H1 (cell line): ENCODE measurements around the gene VPS9D1. TPM values are rescaled to one million over a fixed set of nuclear protein-coding genes. Genes with fewer than 3 reads are reported as not detected.
A peak's percentile ranks its signal among the peaks of the same experiment; 100 is the strongest.

ENCODE experiments used
- CTCF ChIA-PET: fragments of 300-600 bp; sonication (Branson Sonifier 250); formaldehyde crosslinking; loops from one replicate; lab custom pipeline; 2021; ENCODE audit not compliant: partially characterized antibody; lab: Charles Lee
- POLR2A ChIA-PET: fragments of 300-600 bp; sonication (Branson Sonifier 250); formaldehyde crosslinking; loops from one replicate; lab custom pipeline; 2021; ENCODE audit warnings: inconsistent platforms; ENCODE audit not compliant: partially characterized antibody; lab: Charles Lee
- DNase-seq, 2 experiments: peaks; one replicate each; pipeline versions ENCODE4 v3.0.0 to v3.0.0-alpha.2; 2010 to 2022; ENCODE audit warnings: low spot score in 2 of 2, low read depth in 1 of 2, mixed read lengths in 1 of 2
- FAIRE-seq: peaks from 2 replicates; lab custom pipeline; 2011; peaks lifted over from hg19 to GRCh38; lab: Jason Lieb, UNC
- H2AFZ ChIP-seq: 2 replicates; pipeline ENCODE4 v1.8.1; 2012; ENCODE audit warnings: low read length, inconsistent platforms
- H2AK5ac ChIP-seq: 2 replicates; pipeline ENCODE4 v1.6.1; 2013; ENCODE audit warnings: low read depth, low read length
- H2BK120ac ChIP-seq: replicated peaks from 2 replicates; pipeline ENCODE3; 2013; ENCODE audit warnings: low read depth, low read length, inconsistent platforms
- H2BK12ac ChIP-seq: 2 replicates; pipeline ENCODE4 v1.6.1; 2013; ENCODE audit warnings: low read depth, low read length
- H2BK15ac ChIP-seq: 2 replicates; pipeline ENCODE4 v1.6.1; 2013; ENCODE audit warnings: low read length
- H2BK20ac ChIP-seq: 2 replicates; pipeline ENCODE4 v1.6.1; 2013; ENCODE audit warnings: low read length
- H2BK5ac ChIP-seq: 2 replicates; pipeline ENCODE4 v1.6.1; 2013; ENCODE audit warnings: low read depth, low read length
- H3K14ac ChIP-seq: 2 replicates; pipeline ENCODE4 v1.6.1; 2013; ENCODE audit warnings: inconsistent platforms; ENCODE audit not compliant: insufficient read length
- H3K18ac ChIP-seq: 2 replicates; pipeline ENCODE4 v1.6.1; 2013; ENCODE audit warnings: low read length; ENCODE audit errors: extremely low read depth
- H3K23ac ChIP-seq: 2 replicates; pipeline ENCODE4 v1.6.1; 2013; ENCODE audit warnings: inconsistent platforms; ENCODE audit not compliant: insufficient read length
- H3K23me2 ChIP-seq: 2 replicates; pipeline ENCODE4 v1.6.1; 2013; ENCODE audit warnings: low read depth, low read length
- H3K27ac ChIP-seq: 2 replicates; pipeline ENCODE4 v1.6.1; 2011; ENCODE audit warnings: low read depth, low read length, inconsistent platforms
- H3K27me3 ChIP-seq, 4 experiments: replicated peaks in 1 of 4; 1 replicate in 1 of 4; 2 replicates in 3 of 4; pipeline versions ENCODE4 v1.6.1 to v1.8.1; 2011 to 2013; ENCODE audit warnings: low read length in 3 of 4, mild to moderate bottlenecking in 3 of 4, inconsistent platforms in 2 of 4, mixed read lengths in 2 of 4, moderate library complexity in 1 of 4; ENCODE audit not compliant: control insufficient read depth in 3 of 4, insufficient read depth in 3 of 4; ENCODE audit errors: extremely low read depth in 1 of 4
- H3K36me3 ChIP-seq, 4 experiments: 2 replicates each; pipeline versions ENCODE4 v1.6.1 to v1.8.1; 2011 to 2013; ENCODE audit warnings: mild to moderate bottlenecking in 4 of 4, low read length in 3 of 4, moderate library complexity in 2 of 4, control low read depth in 1 of 4, inconsistent platforms in 1 of 4; ENCODE audit not compliant: insufficient read depth in 4 of 4, control insufficient read depth in 2 of 4
- H3K4ac ChIP-seq: replicated peaks from 2 replicates; pipeline ENCODE3; 2013; ENCODE audit warnings: low read length, low read depth, mixed read lengths, inconsistent platforms; ENCODE audit not compliant: insufficient read length
- H3K4me1 ChIP-seq, 4 experiments: replicated peaks in 1 of 4; 1 replicate in 1 of 4; 2 replicates in 3 of 4; pipeline versions ENCODE4 v1.6.1 to v1.8.1; 2011 to 2013; ENCODE audit warnings: low read length in 3 of 4, inconsistent platforms in 2 of 4, mixed read lengths in 1 of 4; ENCODE audit not compliant: insufficient read depth in 4 of 4, control insufficient read depth in 3 of 4
- H3K4me2 ChIP-seq, 2 experiments: 2 replicates each; pipeline versions ENCODE4 v1.6.1 to v1.8.1; 2011 to 2013; ENCODE audit warnings: low read depth in 2 of 2, low read length in 2 of 2, control low read depth in 1 of 2, inconsistent platforms in 1 of 2, mild to moderate bottlenecking in 1 of 2; ENCODE audit not compliant: insufficient read depth in 1 of 2
- H3K4me3 ChIP-seq, 4 experiments: fragments of 200-600, 300-600 bp in 1 of 4; sonication (generic), shearing (Covaris generic), sonication (Bioruptor Twin) in 1 of 4; 2 replicates each; pipeline versions ENCODE4 v1.5.1 to v1.8.1; 2011 to 2016; ENCODE audit warnings: low read length in 4 of 4, low read depth in 3 of 4, control low read depth in 2 of 4, inconsistent platforms in 2 of 4, mild to moderate bottlenecking in 2 of 4, mixed read lengths in 1 of 4, moderate library complexity in 1 of 4; ENCODE audit not compliant: insufficient read depth in 2 of 4; ENCODE audit errors: extremely low read depth in 1 of 4
- H3K56ac ChIP-seq: replicated peaks from 2 replicates; pipeline ENCODE3; 2013; ENCODE audit warnings: low read depth, mild to moderate bottlenecking, mixed read lengths, low read length, inconsistent platforms; ENCODE audit not compliant: insufficient read length
- H3K79me1 ChIP-seq: 2 replicates; pipeline ENCODE4 v1.6.1; 2013; ENCODE audit warnings: low read depth, low read length, control low read depth
- H3K79me2 ChIP-seq, 2 experiments: 2 replicates each; pipeline versions ENCODE4 v1.6.1 to v1.8.1; 2012 to 2013; ENCODE audit warnings: low read length in 2 of 2, mild to moderate bottlenecking in 2 of 2, inconsistent platforms in 1 of 2; ENCODE audit not compliant: insufficient read depth in 2 of 2, control insufficient read depth in 1 of 2
- H3K9ac ChIP-seq, 4 experiments: replicated peaks in 1 of 4; 1 replicate in 1 of 4; 2 replicates in 3 of 4; pipeline versions ENCODE4 v1.6.1 to v1.8.1; 2011 to 2013; ENCODE audit warnings: low read depth in 3 of 4, low read length in 3 of 4, control low read depth in 2 of 4, mild to moderate bottlenecking in 2 of 4, moderate library complexity in 2 of 4, inconsistent platforms in 1 of 4; ENCODE audit errors: extremely low read depth in 1 of 4
- H3K9me3 ChIP-seq, 2 experiments: 2 replicates each; pipeline versions ENCODE4 v1.6.1 to v1.8.1; 2012 to 2013; ENCODE audit warnings: mild to moderate bottlenecking in 2 of 2, moderate library complexity in 2 of 2, control low read depth in 1 of 2, inconsistent platforms in 1 of 2, low read depth in 1 of 2, low read length in 1 of 2, mixed read lengths in 1 of 2; ENCODE audit not compliant: insufficient read depth in 2 of 2
- H4K20me1 ChIP-seq, 2 experiments: replicated peaks in 1 of 2; 2 replicates each; pipeline versions ENCODE3 to v1.8.1; 2011 to 2013; ENCODE audit warnings: inconsistent platforms in 2 of 2, low read length in 2 of 2, mild to moderate bottlenecking in 1 of 2; ENCODE audit not compliant: insufficient read depth in 2 of 2, control insufficient read depth in 1 of 2
- H4K5ac ChIP-seq: 2 replicates; pipeline ENCODE4 v1.6.1; 2013; ENCODE audit warnings: low read length, low read depth, mixed read lengths, inconsistent platforms; ENCODE audit not compliant: insufficient read length
- H4K8ac ChIP-seq: 2 replicates; pipeline ENCODE4 v1.8.0; 2013; ENCODE audit warnings: mild to moderate bottlenecking, moderate library complexity, low read length, inconsistent platforms; ENCODE audit not compliant: insufficient read depth; ENCODE audit errors: extremely low read depth
- H4K91ac ChIP-seq: replicated peaks from 2 replicates; pipeline ENCODE3; 2013; ENCODE audit warnings: low read length, mixed read lengths, inconsistent platforms; ENCODE audit not compliant: insufficient read length
- CTCF ChIP-seq, 3 experiments: IDR thresholded peaks; 1 replicate in 2 of 3; 2 replicates in 1 of 3; pipeline versions ENCODE4 v1.5.1 to v1.6.1; 2011; ENCODE audit warnings: low read length in 3 of 3, mild to moderate bottlenecking in 3 of 3, inconsistent platforms in 2 of 3, low read depth in 1 of 3, moderate library complexity in 1 of 3; ENCODE audit not compliant: insufficient read depth in 1 of 3; ENCODE audit errors: control extremely low read depth in 1 of 3
- GABPA ChIP-seq: IDR thresholded peaks from 2 replicates; pipeline ENCODE4 v1.6.1; 2011; ENCODE audit warnings: mild to moderate bottlenecking, low read length, moderate library complexity, borderline replicate concordance; ENCODE audit not compliant: insufficient read depth
- GTF2F1 ChIP-seq: IDR thresholded peaks from 2 replicates; pipeline ENCODE4 v1.6.1; 2012; ENCODE audit warnings: low read depth, low read length, improper control_type of control experiment, borderline replicate concordance
- TEAD4 ChIP-seq: IDR thresholded peaks from 2 replicates; pipeline ENCODE4 v1.6.1; 2012; ENCODE audit warnings: low read depth, low read length, inconsistent platforms, mixed read lengths
- WGBS, 2 experiments: shearing (Covaris generic) in 1 of 2; methylation state at CpG; one replicate each; pipeline versions ENCODE4 v1.1.6 to v1.1.7; 2013 to 2015; ENCODE audit warnings: low lambda C conversion rate in 2 of 2, mixed read lengths in 2 of 2, inconsistent platforms in 1 of 2, low coverage in 1 of 2, missing lambda C conversion rate in 1 of 2; ENCODE audit not compliant: insufficient replicate concordance in 2 of 2, insufficient coverage in 1 of 2, insufficient read length in 1 of 2; ENCODE audit errors: extremely low coverage in 1 of 2, missing lambda C conversion rate in 1 of 2; 5-methylcytosine and 5-hydroxymethylcytosine counted together
- polyA plus RNA-seq, 7 experiments: library from polyadenylated mRNA; depleted of rRNA in 3 of 7; stranded (reverse) in 5 of 7; unstranded in 2 of 7; fragments of >200 nt in 5 of 7; fragments of 200-250 nt in 2 of 7; gene quantifications; 1 replicate in 5 of 7; 2 replicates in 1 of 7; 4 replicates in 1 of 7; pipeline versions ENCODE4 v1.2.1 to v1.2.3, GENCODE V29; 2011 to 2013; ENCODE audit warnings: missing spikeins in 2 of 7, mixed read lengths in 2 of 7
- total RNA-seq: library from RNA; stranded (reverse); fragmentation: NEBNext Ultra II Directional; extraction: Animal tissue kit (Norgen Biotek cat#: 25700); gene quantifications from 2 replicates; pipeline ENCODE4 v1.2.1, GENCODE V29; 2021

Gene VPS9D1
- total and polyA plus RNA-seq, 2 of the 8 experiments (the other 6 are each of a cell fraction or from before 2014, with no cell fraction given), result 2.9 to 5.4 TPM

- ChIA-PET CTCF (interaction anchor here (1.0 to 7.2 kb wide), 8 partner anchors 9 to 151 kb away, joined by 3 to 69 read pairs (median 10); partner anchors contain the start of gene SPATA2L), POLR2A (interaction anchor here (1.8 to 16.7 kb wide), 4 partner anchors 8 to 21 kb away, joined by 6 to 193 read pairs (median 52); partner anchors contain the start of gene VPS9D1)
- Histone ChIP-seq H2BK120ac (no peak overlapping the region), H3K27ac (no peak overlapping the region), H4K20me1 (peaks cover under 1 to 6% of the 10 kb centered on the region in 2 experiments), H3K9me3 (no peaks in the 10 kb centered on the region), H3K4me2 (peak overlapping the region; percentile 6 to 35; a peak in 2 of 4 replicates), H2AK5ac (no peak overlapping the region), H2BK12ac (0 out of 2 replicates have a peak overlapping the region, but pooled peaks have one; percentile 94), H3K4ac (no peak overlapping the region), H4K91ac (peak overlapping the region; percentile 15), H3K4me3 (no peak overlapping the region), H4K8ac (no peak overlapping the region), H3K9ac (no peak overlapping the region), H3K79me1 (no peaks in the 10 kb centered on the region), H3K23ac (no peak overlapping the region), H3K23me2 (peaks cover 3% of the 10 kb centered on the region; the same call in 1 of the 2 replicates), H3K56ac (no peak overlapping the region), H3K4me1 (peaks cover 0 to 18% (median 13%) of the 10 kb centered on the region in 4 experiments; a peak in 6 of 7 replicates), H4K5ac (no peak overlapping the region), H3K18ac (peak overlapping the region; percentile 78; the same call in 1 of the 2 replicates), H3K27me3 (peaks cover 0 to 4% (median 2%) of the 10 kb centered on the region in 4 experiments; a peak in 2 of 7 replicates), H2AFZ (no peak overlapping the region), H2BK15ac (peak overlapping the region; percentile 46; the same call in 1 of the 2 replicates), H3K36me3 (peaks cover 0 to 4% (median 1%) of the 10 kb centered on the region in 4 experiments; a peak in 2 of 8 replicates), H2BK20ac (no peak overlapping the region), H2BK5ac (0 out of 2 replicates have a peak overlapping the region, but pooled peaks have one; percentile 71), H3K14ac (no peak overlapping the region), H3K79me2 (no peaks in the 10 kb centered on the region)
- 67% methylated on average over 9 of the region's 10 CpGs; no CpG with 5 or more reads in 1 of the 2 experiments for WGBS, 2 experiments
- DNase-seq (no peak), FAIRE-seq (no peak)
- TF ChIP-seq GTF2F1 (no peak), TEAD4 (peak; percentile 87), GABPA (no peak), CTCF (IDR thresholded peaks at IDR 0.05; ENCODE audit: control extremely low read depth in 1 of 3, insufficient read depth in 1 of 3, low read depth in 1 of 3, low read length in 3 of 3) (no peak)
Measured at GRCh38 chr16:89709166-89709565, 11.5 kb downstream of the VPS9D1 start.
